HepG2 (cell line): Measurements from ENCODE around the gene MTM1. TPM values are rescaled to one million over a fixed set of nuclear protein-coding genes. Genes with fewer than 3 reads are reported as not detected.
A peak's percentile ranks its signal among the peaks of the same experiment; 100 is the strongest.

ENCODE experiments used
- ARNT ChIP-seq: fragments of 450-650 bp; IDR thresholded peaks from 2 replicates; pipeline ENCODE4 v1.6.1; 2017
- ATAD3A ChIP-seq: sonication (generic); formaldehyde crosslinking; IDR thresholded peaks from 2 replicates; pipeline ENCODE4 v1.4.0; 2020; ENCODE audit warnings: missing genetic modification reagents
- DR1 ChIP-seq: sonication (generic); formaldehyde crosslinking; IDR thresholded peaks from 2 replicates; pipeline ENCODE4 v1.8.0; 2021; ENCODE audit warnings: mild to moderate bottlenecking, missing genetic modification reagents, inconsistent platforms
- GABPA ChIP-seq, 2 experiments: IDR thresholded peaks; 2 replicates each; pipeline ENCODE4 v1.6.1; 2011 to 2016; ENCODE audit warnings: low read depth in 2 of 2, low read length in 1 of 2, missing biosample characterization in 1 of 2, missing genetic modification characterization in 1 of 2
- HOXA5 ChIP-seq: sonication (generic); formaldehyde crosslinking; IDR thresholded peaks from 2 replicates; pipeline ENCODE4 v1.4.0; 2020; ENCODE audit warnings: missing genetic modification reagents
- NR2F6 ChIP-seq, 2 experiments: IDR thresholded peaks; 2 replicates each; pipeline ENCODE4 v1.6.1; 2016; ENCODE audit warnings: antibody characterized with exemption in 1 of 2, mild to moderate bottlenecking in 1 of 2
- PAF1 ChIP-seq: IDR thresholded peaks from 2 replicates; pipeline ENCODE4 v1.6.1; 2016; ENCODE audit warnings: missing genetic modification reagents, missing compliant biosample characterization
- POGZ ChIP-seq: sonication (generic); formaldehyde crosslinking; IDR thresholded peaks from 2 replicates; pipeline ENCODE4 v1.4.0; 2020; ENCODE audit warnings: mild to moderate bottlenecking, missing genetic modification reagents
- ZEB1 ChIP-seq: IDR thresholded peaks from 2 replicates; pipeline ENCODE4 v1.6.1; 2012; ENCODE audit warnings: mild to moderate bottlenecking, low read depth, inconsistent platforms; ENCODE audit not compliant: insufficient replicate concordance
- ZNF367 ChIP-seq: sonication (generic); formaldehyde crosslinking; IDR thresholded peaks from 2 replicates; pipeline ENCODE4 v1.4.0; 2020; ENCODE audit warnings: missing genetic modification reagents, borderline replicate concordance
- ZNF605 ChIP-seq: sonication (generic); formaldehyde crosslinking; IDR thresholded peaks from 2 replicates; pipeline ENCODE4 v1.8.0; 2022; ENCODE audit warnings: mild to moderate bottlenecking, missing genetic modification reagents
- ZNF720 ChIP-seq: sonication (generic); formaldehyde crosslinking; IDR thresholded peaks from 2 replicates; pipeline ENCODE4 v1.4.0; 2020; ENCODE audit warnings: missing genetic modification reagents
- ZNF747 ChIP-seq: sonication (generic); formaldehyde crosslinking; IDR thresholded peaks from 2 replicates; pipeline ENCODE4 v1.8.1; 2023; ENCODE audit warnings: missing genetic modification reagents, mild to moderate bottlenecking, borderline replicate concordance
- polyA plus RNA-seq, 8 experiments: library from polyadenylated mRNA; depleted of rRNA in 3 of 8; stranded (reverse) in 7 of 8; unstranded in 1 of 8; fragments of >200 nt; fragmentation: Illumina TruSeq in 4 of 8; extraction: Trizol in 4 of 8; gene quantifications; 2 replicates each; pipeline versions ENCODE4 v1.2.1 to v1.2.3, GENCODE V29; 2011 to 2016; ENCODE audit warnings: low read depth in 4 of 8, missing spikeins in 1 of 8, mixed read lengths in 1 of 8; ENCODE audit not compliant: insufficient read depth in 1 of 8
- total RNA-seq, 5 experiments: library from RNA; depleted of rRNA; stranded (reverse); fragments of >200 nt; fragmentation: Illumina TruSeq; extraction: Trizol; gene quantifications; 2 replicates each; pipeline ENCODE4 v1.2.3, GENCODE V29; 2016; ENCODE audit warnings: low read depth in 1 of 5
- TF ChIP-seq, protein P1 (sequence below): sonication (generic); formaldehyde crosslinking; IDR thresholded peaks from 2 replicates; pipeline ENCODE4 v1.4.0; 2020; ENCODE audit warnings: missing genetic modification reagents
- TF ChIP-seq, protein P2 (sequence below): sonication (generic); formaldehyde crosslinking; IDR thresholded peaks from 2 replicates; pipeline ENCODE4 v1.5.0; 2020; ENCODE audit warnings: missing genetic modification reagents, mild to moderate bottlenecking, borderline replicate concordance
- TF ChIP-seq, protein P3 (sequence below): sonication (generic); formaldehyde crosslinking; IDR thresholded peaks from 2 replicates; pipeline ENCODE4 v1.4.0; 2020; ENCODE audit warnings: mild to moderate bottlenecking, missing genetic modification reagents
- TF ChIP-seq, protein P4 (sequence below): sonication (generic); formaldehyde crosslinking; IDR thresholded peaks from 2 replicates; pipeline ENCODE4 v1.8.1; 2023; ENCODE audit warnings: mild to moderate bottlenecking, inconsistent platforms, moderate library complexity, missing genetic modification reagents, borderline replicate concordance
- TF ChIP-seq, protein P5 (sequence below): sonication (generic); formaldehyde crosslinking; IDR thresholded peaks from 2 replicates; pipeline ENCODE4 v1.8.0; 2023; ENCODE audit warnings: mild to moderate bottlenecking, missing genetic modification reagents
- TF ChIP-seq, protein P6 (sequence below): sonication (generic); formaldehyde crosslinking; IDR thresholded peaks from 2 replicates; pipeline ENCODE4 v1.4.0; 2020; ENCODE audit warnings: missing genetic modification reagents, borderline replicate concordance

Gene MTM1
- total and polyA plus RNA-seq, 2 of the 13 experiments (the other 11 are each of a cell fraction or from before 2014, with no cell fraction given): 12.0 to 15.2 TPM

DNA sequence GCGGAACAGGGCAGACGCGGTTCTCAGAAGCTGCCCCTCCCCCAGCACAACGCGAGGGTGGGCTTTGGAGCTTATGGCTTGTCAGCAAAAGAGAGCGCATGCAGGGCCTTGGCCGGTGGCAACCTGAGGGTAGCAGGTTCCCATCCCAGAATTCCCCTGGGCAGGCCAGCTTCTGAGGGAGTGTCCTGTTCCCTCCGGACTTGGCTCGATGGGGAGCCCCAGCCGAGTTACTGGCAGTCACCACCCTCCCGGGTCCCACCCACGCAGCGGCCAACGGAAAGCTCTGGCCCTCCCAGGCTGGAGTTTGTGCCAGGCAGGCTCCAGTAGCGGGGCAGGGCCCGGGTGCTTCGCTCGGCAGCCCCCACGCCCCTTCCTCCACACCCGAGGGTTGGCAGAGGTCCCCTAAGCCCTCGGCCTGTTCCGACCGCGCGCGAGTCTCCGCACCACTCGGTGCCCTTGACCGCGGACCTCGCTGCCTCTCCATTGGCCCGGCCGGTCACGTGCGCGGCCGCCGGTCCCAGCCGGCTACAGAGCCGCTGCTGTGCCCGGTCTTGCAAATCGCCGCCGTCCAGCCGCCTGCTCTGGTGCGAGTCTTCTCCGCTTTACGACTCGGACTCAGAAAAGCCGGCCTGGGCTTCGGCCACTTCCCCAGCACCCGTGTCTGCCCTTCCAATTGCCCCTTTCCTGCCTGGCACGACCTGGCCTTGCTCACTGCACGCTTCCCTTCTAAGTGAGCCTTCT, 20.9 kb upstream of the MTM1 start (continued):
- no peak for TF ChIP-seq HOXA5 (CRISPR knock-in tag)
- TF ChIP-seq NR2F6 (IDR thresholded peaks at IDR 0.05): no peak
- TF ChIP-seq NR2F6 (CRISPR knock-in tag; IDR thresholded peaks at IDR 0.05): peak; percentile 56
- no peak for TF ChIP-seq DR1 (CRISPR knock-in tag)
- no peak for TF ChIP-seq ZNF367 (CRISPR knock-in tag)
- TF ChIP-seq, protein P1, sequence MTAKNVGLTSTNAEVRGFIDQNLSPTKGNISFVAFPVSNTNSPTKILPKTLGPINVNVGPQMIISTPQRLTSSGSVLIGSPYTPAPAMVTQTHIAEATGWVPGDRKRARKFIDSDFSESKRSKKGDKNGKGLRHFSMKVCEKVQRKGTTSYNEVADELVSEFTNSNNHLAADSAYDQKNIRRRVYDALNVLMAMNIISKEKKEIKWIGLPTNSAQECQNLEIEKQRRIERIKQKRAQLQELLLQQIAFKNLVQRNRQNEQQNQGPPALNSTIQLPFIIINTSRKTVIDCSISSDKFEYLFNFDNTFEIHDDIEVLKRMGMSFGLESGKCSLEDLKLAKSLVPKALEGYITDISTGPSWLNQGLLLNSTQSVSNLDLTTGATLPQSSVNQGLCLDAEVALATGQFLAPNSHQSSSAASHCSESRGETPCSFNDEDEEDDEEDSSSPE: peak; percentile 58
- no peak for TF ChIP-seq ATAD3A
- TF ChIP-seq, protein P2, sequence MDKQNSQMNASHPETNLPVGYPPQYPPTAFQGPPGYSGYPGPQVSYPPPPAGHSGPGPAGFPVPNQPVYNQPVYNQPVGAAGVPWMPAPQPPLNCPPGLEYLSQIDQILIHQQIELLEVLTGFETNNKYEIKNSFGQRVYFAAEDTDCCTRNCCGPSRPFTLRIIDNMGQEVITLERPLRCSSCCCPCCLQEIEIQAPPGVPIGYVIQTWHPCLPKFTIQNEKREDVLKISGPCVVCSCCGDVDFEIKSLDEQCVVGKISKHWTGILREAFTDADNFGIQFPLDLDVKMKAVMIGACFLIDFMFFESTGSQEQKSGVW (CRISPR knock-in tag): no peak
- TF ChIP-seq, protein P3, sequence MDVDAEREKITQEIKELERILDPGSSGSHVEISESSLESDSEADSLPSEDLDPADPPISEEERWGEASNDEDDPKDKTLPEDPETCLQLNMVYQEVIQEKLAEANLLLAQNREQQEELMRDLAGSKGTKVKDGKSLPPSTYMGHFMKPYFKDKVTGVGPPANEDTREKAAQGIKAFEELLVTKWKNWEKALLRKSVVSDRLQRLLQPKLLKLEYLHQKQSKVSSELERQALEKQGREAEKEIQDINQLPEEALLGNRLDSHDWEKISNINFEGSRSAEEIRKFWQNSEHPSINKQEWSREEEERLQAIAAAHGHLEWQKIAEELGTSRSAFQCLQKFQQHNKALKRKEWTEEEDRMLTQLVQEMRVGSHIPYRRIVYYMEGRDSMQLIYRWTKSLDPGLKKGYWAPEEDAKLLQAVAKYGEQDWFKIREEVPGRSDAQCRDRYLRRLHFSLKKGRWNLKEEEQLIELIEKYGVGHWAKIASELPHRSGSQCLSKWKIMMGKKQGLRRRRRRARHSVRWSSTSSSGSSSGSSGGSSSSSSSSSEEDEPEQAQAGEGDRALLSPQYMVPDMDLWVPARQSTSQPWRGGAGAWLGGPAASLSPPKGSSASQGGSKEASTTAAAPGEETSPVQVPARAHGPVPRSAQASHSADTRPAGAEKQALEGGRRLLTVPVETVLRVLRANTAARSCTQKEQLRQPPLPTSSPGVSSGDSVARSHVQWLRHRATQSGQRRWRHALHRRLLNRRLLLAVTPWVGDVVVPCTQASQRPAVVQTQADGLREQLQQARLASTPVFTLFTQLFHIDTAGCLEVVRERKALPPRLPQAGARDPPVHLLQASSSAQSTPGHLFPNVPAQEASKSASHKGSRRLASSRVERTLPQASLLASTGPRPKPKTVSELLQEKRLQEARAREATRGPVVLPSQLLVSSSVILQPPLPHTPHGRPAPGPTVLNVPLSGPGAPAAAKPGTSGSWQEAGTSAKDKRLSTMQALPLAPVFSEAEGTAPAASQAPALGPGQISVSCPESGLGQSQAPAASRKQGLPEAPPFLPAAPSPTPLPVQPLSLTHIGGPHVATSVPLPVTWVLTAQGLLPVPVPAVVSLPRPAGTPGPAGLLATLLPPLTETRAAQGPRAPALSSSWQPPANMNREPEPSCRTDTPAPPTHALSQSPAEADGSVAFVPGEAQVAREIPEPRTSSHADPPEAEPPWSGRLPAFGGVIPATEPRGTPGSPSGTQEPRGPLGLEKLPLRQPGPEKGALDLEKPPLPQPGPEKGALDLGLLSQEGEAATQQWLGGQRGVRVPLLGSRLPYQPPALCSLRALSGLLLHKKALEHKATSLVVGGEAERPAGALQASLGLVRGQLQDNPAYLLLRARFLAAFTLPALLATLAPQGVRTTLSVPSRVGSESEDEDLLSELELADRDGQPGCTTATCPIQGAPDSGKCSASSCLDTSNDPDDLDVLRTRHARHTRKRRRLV (CRISPR knock-in tag): 0 out of 2 replicates have a peak, but pooled peaks have one; percentile 37
- TF ChIP-seq, protein P4, sequence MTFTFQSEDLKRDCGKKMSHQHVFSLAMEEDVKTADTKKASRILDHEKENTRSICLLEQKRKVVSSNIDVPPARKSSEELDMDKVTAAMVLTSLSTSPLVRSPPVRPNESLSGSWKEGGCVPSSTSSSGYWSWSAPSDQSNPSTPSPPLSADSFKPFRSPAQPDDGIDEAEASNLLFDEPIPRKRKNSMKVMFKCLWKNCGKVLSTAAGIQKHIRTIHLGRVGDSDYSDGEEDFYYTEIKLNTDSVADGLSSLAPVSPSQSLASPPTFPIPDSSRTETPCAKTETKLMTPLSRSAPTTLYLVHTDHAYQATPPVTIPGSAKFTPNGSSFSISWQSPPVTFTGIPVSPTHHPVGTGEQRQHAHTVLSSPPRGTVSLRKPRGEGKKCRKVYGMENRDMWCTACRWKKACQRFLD (CRISPR knock-in tag): no peak
- no peak for TF ChIP-seq GABPA (IDR thresholded peaks at IDR 0.05; ENCODE audit: low read depth, low read length)
- no peak for TF ChIP-seq GABPA (CRISPR knock-in tag; IDR thresholded peaks at IDR 0.05; ENCODE audit: low read depth)
- TF ChIP-seq ZNF720 (CRISPR knock-in tag): no peak
- TF ChIP-seq ZNF605: no peak
- TF ChIP-seq PAF1 (CRISPR knock-in tag): no peak
- no peak for TF ChIP-seq ARNT
- 0 out of 2 replicates have a peak, but pooled peaks have one; percentile 23 for TF ChIP-seq POGZ (CRISPR knock-in tag)
- TF ChIP-seq ZEB1: no peak
- TF ChIP-seq ZNF747 (CRISPR knock-in tag): no peak
- TF ChIP-seq, protein P5, sequence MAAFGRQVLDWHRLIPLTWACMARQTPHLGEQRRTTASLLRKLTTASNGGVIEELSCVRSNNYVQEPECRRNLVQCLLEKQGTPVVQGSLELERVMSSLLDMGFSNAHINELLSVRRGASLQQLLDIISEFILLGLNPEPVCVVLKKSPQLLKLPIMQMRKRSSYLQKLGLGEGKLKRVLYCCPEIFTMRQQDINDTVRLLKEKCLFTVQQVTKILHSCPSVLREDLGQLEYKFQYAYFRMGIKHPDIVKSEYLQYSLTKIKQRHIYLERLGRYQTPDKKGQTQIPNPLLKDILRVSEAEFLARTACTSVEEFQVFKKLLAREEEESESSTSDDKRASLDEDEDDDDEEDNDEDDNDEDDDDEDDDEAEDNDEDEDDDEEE (CRISPR knock-in tag): no peak
- TF ChIP-seq, protein P6, sequence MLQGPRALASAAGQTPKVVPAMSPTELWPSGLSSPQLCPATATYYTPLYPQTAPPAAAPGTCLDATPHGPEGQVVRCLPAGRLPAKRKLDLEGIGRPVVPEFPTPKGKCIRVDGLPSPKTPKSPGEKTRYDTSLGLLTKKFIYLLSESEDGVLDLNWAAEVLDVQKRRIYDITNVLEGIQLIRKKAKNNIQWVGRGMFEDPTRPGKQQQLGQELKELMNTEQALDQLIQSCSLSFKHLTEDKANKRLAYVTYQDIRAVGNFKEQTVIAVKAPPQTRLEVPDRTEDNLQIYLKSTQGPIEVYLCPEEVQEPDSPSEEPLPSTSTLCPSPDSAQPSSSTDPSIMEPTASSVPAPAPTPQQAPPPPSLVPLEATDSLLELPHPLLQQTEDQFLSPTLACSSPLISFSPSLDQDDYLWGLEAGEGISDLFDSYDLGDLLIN (CRISPR knock-in tag): no peak
